ENCODE data around the gene TOMM40. TPM values are rescaled to one million over a fixed set of nuclear protein-coding genes. Genes with fewer than 3 reads are reported as not detected.

Gene TOMM40
- total RNA-seq, 1 experiment from 2014 or later = 180 TPM

GRCh38 chr19:44948763-44949374, 57.8 kb downstream of the TOMM40 start:
- no CpG with 5 or more reads among the region's 5 CpGs for WGBS (ENCODE audit: extremely low coverage, insufficient read length, low lambda C conversion rate)
- no peak overlapping the region; a peak in 1 of 7 replicates for H3K27ac Mint-ChIP-seq

More at GRCh38 chr19:44948763-44949374, 57.8 kb downstream of the TOMM40 start:
- H2AK5ac ChIP-seq (ENCODE audit: insufficient read length, low read length) = no peak overlapping the region
- no peak overlapping the region for H3K4ac ChIP-seq (ENCODE audit: low read depth, low read length)
- Mint-ChIP-seq H3K9me3 (no peaks in the 10 kb centered on the region), H3K36me3 (ENCODE audit: insufficient read depth in 1 of 3, low read depth in 3 of 3) (peaks cover 0 to 9% (median 5%) of the 10 kb centered on the region in 3 experiments; a peak in 4 of 7 replicates), H3K4me3 (no peak overlapping the region), H3K27me3 (ENCODE audit: low read depth) (peaks cover 1% of the 10 kb centered on the region; the same call in 1 of the 2 replicates), H3K4me1 (peaks cover 2 to 4% of the 10 kb centered on the region in 2 experiments; a peak in 2 of 4 replicates)
- H3K27ac ChIP-seq (ENCODE audit: insufficient read length, low read depth, low read length) = no peak overlapping the region
- H2BK20ac ChIP-seq (ENCODE audit: low read depth, low read length, poor library complexity, severe bottlenecking) = no peak overlapping the region
- H2BK120ac ChIP-seq (ENCODE audit: low read depth, low read length, poor library complexity, severe bottlenecking) = no peak overlapping the region
- no peak overlapping the region for H3K18ac ChIP-seq (ENCODE audit: insufficient read length, low read depth, low read length)
- no peak overlapping the region for H2BK5ac ChIP-seq (ENCODE audit: insufficient read length, low read length)
- H3K4me1 ChIP-seq (ENCODE audit: insufficient read depth, low read length) = no peaks in the 10 kb centered on the region
- H3K27me3 ChIP-seq (ENCODE audit: insufficient read depth, low read length) = no peaks in the 10 kb centered on the region
- H2BK15ac ChIP-seq (ENCODE audit: low read depth, low read length) = no peak overlapping the region
- H3K23ac ChIP-seq (ENCODE audit: insufficient read length, low read depth, low read length) = no peak overlapping the region
- peaks cover 3% of the 10 kb centered on the region for H3K23me2 ChIP-seq (ENCODE audit: insufficient read length, low read depth, low read length, poor library complexity, severe bottlenecking)
- no peak overlapping the region for H3K4me2 ChIP-seq (ENCODE audit: insufficient read depth, insufficient read length, low read length)
- TF ChIP-seq CTCF (conservative IDR thresholded peaks at IDR 0.05) = no peak
- H4K5ac ChIP-seq (ENCODE audit: insufficient read length, low read depth, low read length) = no peak overlapping the region
- H4K91ac ChIP-seq (ENCODE audit: insufficient read length, low read depth, low read length) = no peak overlapping the region
- no peak overlapping the region for H3T11ph ChIP-seq (ENCODE audit: low read length)
- H2AFZ ChIP-seq (ENCODE audit: low read length) = no peak overlapping the region
- no peaks in the 10 kb centered on the region for H4K20me1 ChIP-seq (ENCODE audit: control insufficient read depth, insufficient read depth, insufficient read length)
- no peak overlapping the region for H2BK12ac ChIP-seq (ENCODE audit: insufficient read length, low read depth, low read length)
- no peak for DNase-seq
- no peak overlapping the region for H4K8ac ChIP-seq (replicated peaks; ENCODE audit: insufficient read length, low read depth, low read length)
- H3K14ac ChIP-seq (ENCODE audit: insufficient read depth, low read length) = no peak overlapping the region
- H3K79me2 ChIP-seq (ENCODE audit: insufficient read depth, low read length) = no peaks in the 10 kb centered on the region
- no peak overlapping the region for H3K56ac ChIP-seq (ENCODE audit: insufficient read length, low read depth, low read length)
- H3K79me1 ChIP-seq (ENCODE audit: insufficient read depth, low read depth, low read length, poor library complexity, severe bottlenecking) = no peaks in the 10 kb centered on the region
- no peak overlapping the region for H3K9ac ChIP-seq (ENCODE audit: extremely low read depth, insufficient read length, low read length)
- no peaks in the 10 kb centered on the region for H3K9me3 ChIP-seq (ENCODE audit: control insufficient read depth, low read depth, low read length)
